ENCODE measurements around the gene DENND1B.
"Not testable (repeated sequence)": the region's sequence is repeated elsewhere in the genome, so short reads cannot be mapped to it uniquely, and the experiment has no call there.

Gene DENND1B

DNA sequence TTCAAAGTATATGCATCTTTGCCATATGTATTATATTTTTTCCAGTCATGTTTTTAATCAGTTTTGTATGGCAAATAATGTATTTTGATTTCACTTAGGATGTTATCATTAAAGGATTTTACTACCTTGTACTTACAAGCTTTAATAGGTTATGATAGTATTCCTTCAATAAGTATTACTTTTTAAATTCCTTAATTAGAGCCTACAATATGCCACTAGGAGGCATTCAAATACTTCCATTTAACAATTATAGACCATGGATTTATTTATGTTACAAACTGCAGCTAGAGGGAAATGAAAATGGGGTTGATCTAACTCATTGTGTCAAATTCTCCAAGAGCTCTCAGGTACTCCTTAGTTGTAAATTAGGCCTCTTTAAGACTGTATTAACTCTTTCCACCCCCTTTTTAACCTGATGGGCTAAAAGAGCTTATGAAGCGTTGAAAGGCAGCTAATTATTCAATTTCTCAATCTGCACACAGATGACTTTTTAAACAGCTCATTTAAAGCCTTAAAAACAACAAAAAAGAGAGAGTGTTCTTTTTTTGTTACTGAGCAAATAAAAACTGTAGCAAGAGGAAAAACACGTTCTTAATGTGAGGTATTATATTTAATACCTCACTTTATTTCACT, 156.2 kb downstream of the DENND1B start:
- no peak for DNase-seq

DNA sequence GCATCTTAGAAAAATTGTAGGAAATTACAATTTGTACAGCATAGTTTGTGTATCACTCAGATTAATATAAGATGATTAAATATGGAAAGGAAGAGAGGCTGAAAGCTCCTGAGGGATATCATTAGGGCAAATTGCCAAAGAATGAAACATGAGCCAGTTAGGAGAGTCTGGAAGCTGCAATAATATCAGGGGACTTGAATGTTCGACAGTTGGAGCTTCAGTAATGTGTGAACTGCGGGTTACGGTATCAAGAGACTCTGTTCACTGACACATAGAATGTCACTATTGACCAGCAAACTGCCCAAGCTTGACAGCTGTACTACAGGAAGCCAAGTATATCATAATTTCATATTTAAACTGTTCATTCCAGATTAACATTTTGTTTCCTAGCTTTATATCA, 157.2 kb downstream of the DENND1B start:
- DNase-seq = no peak

DNA sequence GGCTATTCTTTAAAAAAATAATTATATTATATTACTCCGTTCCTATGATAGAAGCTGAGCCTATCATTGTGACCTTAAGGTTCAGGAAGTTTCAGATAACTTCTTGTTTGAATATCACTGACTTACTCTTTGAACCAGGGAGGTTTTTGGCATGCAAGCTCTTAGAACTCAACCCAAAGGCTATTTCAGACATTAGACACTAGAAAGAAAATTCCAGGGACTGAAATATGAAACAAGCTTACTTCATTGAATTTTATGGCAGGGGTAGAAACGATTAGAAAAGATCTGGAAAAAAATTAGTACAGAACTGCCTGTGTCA, 159.6 kb downstream of the DENND1B start:
- DNase-seq = no peak

DNA sequence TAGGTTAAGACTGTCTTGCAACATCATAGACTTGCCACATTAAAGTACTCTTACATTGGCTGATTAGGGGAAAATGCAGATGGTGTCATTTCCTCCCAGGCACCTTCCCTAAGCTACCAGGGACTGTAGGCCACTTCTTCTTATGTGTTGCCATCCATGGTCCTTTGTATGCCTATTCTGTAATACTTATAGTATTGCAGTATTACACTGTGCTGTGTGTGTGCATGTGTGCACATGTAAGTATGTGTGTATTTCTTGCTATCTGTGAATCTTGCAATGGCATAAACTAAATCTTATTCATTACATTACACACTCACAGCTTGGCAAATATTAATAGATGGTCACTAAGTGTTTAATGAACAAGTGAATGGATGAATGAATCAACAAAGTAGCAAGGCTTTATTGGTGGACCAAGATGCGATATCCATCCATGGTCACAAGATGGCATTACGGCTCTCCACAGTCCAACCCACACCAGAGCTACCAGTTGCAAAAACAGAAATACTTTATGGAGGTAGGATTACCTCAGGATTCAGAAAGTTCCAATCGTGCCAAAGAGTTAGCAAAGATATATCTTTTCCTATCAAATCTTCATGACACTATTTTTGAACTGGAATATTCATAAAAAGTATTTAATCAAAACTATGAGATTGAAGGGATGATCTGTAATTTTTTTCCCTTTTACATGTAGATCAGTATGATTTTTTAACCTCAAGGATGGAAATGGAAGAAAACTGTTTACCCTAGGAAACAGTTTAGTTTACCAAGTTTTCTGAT, 160.2 kb downstream of the DENND1B start:
- no peak for DNase-seq

DNA sequence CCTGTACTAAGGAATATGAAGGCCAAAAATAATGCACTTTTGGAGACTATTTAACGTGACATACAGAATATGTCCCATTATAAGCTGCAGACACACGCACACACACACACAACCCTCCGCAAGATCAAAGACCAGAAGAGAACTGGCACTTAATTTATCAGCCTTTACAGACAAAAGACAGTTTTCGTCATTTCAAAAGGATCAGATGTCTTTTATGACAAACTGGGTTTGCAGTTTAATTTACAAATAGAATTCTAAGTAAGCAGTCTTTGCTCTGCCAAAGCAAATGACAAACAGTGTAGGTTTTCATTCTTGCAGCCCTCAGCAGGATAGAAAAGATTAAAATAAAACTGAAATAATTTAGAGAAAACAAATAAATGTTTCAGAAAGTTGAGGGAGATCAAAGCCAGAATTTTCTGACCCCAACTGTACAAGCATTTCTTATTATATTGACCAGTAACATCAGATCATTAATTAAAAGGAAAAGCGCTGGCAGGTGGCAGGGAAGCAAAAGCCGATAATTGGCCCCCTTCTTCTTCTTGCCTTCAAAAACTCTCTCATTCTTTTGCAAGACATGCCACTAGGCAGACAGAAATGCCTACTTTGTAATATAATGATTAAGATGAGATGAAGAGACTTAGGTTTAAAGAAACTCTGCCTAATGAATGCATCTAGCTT, 169.0 kb downstream of the DENND1B start:
- no peak for DNase-seq

DNA sequence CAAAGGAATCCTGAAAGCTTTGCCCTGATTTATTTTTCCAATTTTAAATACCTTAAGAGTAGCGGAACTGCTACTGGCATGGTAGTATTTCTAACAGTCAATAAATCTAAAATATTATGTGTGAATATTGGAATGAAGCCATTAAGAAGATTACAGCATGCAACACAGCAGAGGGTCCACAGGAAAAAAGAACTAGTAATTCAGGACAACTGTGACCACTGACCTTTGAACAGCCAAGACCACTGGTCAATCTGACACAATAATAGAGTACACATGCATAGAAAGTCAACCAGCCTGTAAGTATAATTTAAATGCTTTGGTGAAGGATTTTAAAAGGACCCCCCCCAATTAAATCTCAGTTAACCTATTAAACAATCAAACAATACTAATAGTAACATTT, 171.0 kb downstream of the DENND1B start:
- no peak for DNase-seq

DNA sequence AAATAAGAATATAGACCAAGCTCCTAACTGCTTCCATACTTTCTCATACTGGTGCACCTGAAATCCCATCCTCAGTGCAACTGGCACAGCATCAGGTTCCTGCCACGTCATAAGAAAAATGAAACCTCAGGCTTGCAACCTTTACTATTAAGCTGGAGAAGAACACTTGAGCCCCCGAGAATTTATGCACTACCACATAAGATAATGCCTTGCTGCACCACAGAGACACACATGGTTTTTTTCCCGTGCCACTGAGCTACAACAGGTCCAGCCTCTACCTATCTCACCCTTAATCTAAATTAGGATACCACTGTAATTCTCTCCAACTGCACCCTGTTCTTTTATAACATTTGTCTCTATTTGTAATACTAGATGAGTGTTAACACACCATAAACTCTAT, 174.5 kb downstream of the DENND1B start:
- DNase-seq = no peak

DNA sequence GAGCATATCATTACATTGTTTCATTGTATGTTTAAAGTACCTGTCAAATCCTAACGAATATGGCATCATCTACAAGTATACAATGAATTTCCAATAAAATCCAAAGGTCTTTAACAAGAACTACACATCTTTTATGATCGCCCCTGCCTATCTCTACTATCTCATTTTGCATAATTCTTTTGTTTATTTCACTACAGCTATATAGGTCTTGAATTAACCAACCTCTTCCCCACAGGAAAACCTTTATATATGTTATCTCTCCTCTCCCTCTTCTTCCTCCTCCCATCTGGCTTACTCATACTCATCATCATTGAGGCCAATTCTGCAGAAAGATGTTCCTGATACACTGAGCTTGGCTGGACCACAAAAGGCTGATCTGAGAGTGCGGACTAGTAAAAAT, 175.5 kb downstream of the DENND1B start:
- DNase-seq = no peak

DNA sequence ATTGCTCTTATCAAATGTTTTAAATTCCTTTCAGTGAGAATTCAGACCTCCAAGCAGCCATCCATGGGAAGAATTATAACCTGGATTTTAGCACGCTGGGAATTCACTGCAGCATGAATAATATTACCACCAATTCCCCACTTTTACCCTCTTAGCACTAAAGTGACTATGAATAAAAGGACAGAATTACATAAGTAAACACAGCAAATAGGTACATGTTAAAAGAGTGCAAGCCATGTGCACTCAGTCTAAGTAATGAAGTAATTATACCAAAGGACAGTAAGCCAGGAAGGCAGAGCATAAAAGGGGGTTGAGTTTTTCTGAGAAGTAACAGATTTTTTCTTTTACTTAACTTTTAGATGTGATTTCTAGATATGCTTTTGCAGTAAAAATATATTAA, 176.3 kb downstream of the DENND1B start:
- no peak for DNase-seq

DNA sequence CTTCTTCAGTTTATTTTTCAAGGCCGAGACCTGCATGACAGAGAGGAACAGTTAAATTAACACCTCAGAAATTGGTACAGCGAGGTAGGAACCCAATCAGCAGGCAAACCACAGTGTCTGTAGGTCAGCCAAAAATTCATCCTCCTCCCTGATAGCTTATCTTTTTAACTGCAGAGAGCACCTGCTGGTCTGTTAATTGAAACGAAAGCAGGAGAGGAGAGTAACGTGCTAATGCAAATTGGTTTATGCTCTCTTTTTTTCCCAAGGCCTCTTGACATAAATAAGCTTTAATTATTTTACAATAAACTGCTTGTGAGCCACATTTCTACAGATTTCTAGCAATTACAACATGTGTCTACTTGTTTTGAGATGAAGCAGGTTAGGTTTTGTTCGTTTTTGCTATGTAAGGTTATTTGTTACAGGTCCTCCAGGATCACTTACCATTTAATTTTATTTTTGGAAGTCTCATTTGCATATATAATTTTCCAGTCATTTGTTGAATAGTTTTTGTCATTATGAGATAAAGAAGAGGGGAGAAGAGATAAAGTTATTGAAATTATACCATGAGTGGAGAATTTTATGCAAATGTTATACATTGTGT, 179.9 kb downstream of the DENND1B start:
- DNase-seq = no peak

DNA sequence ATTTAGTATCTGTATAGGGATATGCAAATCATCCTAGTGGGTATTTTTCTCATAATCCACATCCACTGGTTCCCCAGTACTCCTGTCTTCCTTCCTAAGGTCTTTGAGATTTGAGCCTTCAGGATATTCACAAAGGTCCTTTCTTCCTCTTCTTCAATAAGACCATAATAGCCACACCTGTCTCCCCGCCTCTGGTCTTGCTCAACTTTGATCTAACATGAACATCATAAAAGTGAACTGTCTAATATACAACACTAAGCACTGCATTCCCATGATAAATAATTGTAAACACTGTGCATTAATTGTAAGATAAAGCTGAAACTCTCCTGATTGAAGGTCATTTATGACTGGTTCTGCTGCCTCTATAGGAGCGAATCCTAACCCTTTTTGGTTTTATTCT, 184.6 kb downstream of the DENND1B start:
- no peak for DNase-seq

DNA sequence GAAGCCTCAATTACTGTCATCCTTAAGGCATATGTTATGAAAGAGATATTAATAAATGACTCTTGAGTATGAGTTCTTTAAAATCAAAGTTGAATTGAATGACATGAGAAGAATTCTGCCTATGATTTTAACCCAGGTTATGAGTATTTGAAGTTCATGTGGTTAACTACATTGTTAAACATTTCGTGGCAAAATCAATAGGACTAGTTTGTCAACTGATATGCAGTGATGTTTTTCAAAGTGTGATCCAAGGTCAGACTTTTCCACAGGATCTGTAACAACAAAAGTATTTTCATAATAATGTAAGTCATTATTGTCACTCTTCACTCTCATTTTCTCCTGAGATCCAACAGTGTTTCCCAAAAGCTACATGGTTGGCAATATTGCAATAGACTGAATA, 189.5 kb downstream of the DENND1B start:
- no peak for DNase-seq

DNA sequence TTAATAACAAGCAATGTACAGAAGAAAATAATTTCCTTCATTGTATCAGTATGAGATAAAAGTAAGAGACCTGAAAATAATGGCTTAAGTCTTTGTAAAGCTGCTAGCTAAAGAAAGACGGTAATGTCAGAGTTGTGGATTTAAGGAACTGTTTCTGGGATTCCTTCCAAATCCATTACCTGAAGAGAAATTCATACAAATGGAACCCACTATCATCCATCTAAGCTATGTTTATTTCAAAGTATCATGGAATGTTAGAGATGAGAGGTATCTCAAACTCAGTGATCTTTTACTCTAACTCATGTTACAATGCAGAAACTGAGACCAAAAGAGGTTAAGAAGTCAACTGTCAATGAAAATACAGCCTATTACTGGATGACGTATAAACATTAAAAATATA, 197.7 kb downstream of the DENND1B start:
- no peak for DNase-seq

DNA sequence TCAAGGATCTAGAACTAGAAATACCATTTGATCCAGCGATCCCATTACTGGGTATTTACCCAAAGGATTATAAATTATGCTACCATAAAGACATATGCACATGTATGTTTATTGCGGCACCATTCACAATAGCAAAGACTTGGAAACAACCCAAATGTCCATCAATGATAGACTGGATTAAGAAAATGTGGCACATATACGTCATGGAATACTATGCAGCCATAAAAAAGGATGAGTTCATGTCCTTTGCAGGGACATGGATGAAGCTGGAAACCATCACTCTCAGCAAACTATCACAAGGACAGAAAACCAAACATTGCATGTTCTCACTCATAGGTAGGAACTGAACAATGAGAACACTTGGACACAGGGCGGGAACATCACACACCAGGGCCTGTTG, 199.7 kb downstream of the DENND1B start:
- not testable (repeated sequence) for DNase-seq

DNA sequence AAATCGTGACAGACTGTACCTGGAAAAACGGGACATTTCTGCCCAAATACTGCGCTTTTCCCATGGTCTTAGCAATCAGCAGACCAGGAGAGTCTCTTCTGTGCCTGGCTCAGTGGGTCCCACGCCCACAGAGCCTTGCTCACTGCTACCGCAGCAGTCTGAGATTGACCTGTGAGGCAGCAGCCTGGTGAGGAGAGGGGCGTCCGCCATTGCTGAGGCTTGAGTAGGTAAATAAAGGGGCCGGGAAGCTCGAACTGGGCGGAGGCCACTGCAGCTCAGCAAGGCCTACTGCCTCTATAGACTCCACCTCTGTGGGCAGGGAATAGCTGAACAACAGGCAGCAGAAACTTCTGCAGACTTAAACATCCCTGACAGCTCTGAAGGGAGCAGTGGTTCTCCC, 203.1 kb downstream of the DENND1B start:
- no peak for DNase-seq

DNA sequence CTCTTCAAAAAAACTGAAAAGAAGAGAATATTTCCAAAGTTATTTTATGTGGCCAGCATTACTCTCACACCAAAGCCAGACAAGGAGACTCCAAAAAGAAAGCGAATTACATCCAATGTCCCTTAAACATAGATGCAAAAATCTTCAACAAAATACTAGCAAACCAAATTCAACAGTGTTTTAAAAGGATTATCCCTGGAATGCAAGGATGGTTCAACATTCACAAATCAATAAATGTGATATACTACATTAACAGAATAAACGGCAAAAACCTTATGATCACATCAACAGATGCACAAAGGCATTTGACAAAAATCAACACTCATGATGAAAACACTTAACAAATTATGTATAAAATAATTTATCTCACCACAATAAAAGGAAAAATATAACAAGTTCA, 207.8 kb downstream of the DENND1B start:
- no peak for DNase-seq

DNA sequence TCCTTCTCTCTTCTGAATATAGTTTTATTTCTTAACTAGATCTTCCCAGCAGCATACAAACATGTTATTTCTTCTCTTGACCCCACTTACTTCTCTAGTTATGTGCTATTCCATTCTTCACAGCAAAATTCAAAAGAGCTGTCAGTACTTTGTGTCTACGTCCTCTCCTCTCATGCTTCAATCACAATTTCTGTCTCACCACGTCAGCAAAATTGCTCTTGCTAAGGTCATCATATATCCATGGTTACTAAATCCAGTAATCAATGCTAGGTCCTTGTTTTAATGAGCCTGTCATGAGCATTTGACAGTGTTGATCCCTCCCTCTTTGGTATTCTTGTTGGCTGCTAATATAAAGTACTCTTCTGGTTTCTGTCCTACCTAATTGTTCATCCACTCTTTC, 214.2 kb downstream of the DENND1B start:
- no peak for DNase-seq

DNA sequence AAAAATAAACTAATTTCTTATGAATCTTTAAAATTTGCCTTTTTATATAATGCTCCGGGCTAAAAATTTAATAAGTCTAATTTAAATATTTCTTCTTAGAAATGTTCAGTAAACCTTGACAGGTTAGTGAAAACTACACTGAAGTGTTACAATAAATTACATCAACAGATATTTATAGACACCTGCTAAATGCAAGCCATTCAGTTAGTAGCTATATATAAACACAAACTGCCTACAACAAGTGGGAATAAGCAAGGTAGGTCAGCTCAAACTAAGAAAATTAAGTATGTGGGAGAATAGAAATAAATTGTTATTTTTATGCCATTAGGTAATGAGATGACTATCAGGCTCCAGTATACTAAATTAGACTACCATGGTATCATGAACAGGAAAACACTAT, 215.6 kb downstream of the DENND1B start:
- no peak for DNase-seq

DNA sequence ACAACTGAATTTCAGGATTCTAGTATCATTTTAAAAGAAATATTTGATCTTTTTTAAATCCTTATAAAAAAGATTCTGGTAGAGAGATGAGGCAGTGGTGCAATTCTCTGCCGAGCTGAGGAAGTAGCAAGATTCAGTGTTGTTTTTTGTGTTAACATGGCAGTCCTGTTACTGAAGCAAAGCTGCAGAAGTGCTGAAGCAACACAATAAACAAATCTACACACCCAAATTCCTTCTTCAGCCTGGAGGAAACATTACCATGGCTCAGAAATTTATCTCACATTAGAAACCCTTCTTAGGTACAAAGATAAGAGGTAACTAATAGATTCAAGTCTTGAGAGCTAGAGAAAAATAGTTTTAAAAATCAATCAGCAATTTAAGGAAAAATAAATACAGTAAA, 216.0 kb downstream of the DENND1B start:
- DNase-seq = no peak

DNA sequence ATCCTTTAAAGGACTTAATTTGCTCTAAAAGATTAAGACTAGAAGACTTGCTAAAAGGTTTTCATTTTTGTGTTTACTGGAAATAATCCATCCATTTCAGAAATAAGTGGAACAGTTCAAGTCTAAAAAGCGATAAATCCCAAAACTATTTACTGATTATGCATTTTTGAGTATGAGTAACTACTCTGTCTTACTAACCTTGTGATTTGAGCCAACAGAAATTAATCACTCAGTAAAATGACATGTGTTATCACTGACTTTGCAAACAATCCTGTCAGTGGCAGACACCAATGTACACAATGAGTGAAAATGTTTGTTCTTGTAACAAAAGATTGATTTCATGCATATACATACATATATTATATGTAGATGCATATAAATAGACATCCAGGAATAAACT, 218.0 kb downstream of the DENND1B start:
- DNase-seq = no peak

DNA sequence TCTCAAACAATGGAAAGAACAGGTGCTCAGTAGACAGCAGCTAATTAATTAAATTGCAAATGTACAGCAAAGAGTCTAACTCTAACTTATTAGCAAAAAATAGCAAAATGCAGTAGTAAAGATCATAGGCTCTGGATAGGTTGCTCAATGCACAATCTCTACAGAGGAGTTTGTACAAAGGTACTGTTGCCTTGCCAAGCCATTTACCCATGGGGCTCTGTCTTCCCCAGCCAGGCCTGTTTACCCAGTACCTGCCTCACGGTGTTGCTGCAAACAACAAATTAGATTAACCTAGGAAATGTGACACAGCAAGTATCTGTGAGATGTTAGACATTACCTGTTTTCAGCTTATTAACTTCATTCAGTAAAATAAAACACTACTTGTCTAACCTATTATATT, 222.0 kb downstream of the DENND1B start:
- DNase-seq = no peak

DNA sequence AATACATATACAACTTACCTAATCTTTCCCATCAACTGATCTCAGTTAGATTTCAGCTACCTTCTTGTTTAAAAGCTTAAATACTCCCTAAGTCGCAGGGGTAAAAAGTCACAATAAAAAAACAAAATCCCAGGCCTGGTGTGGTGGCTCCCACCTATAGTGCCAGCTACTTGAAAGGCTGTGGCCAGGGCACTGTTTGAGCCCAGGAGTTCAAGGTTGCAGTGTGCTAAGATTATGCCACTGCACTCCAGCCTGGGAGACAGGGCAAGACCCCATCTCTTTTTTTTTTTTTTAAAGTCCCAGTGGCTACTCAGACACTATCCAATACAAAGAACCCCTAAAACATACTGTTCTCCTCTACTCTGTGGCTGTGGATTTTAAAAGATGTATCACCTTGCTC, 228.3 kb downstream of the DENND1B start:
- DNase-seq = no peak

DNA sequence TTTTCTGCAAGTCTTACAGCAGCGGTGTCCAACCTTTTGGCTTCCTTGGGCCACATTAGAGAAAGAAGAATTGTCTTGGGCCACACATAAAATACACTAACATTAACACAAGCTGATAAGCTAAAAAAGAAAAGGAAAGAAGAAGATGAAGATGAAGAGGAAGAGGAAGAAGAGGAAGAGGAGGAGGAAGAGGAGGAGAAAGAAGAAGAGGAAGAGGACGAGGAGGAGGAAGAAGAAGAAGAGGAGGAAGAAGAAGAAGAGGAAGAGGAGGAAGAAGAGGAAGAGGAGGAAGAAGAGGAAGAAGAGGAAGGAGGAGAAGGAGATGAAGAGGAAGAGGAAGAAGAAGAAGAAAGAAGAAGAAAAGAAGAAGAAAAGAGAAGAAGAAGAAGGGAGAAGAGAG, 230.7 kb downstream of the DENND1B start:
- no peak for DNase-seq

DNA sequence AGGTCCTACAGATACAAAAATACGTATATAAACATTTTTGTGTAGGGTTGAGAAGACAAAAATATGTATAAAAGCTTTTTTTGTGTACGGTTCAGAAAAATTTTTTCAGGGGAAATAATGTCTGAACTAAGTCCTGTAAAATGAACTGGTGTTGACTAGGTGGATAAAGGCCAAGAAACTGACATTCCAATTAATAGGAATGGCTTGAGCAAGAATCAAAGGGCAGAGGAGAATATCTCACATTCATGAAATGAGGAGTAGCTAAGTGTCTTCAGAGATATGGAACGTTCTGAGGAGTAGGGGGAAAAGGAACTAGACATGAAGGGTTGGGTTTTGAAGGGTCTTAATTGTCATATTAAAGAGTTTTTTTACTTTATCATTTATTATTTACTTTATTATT, 231.2 kb downstream of the DENND1B start:
- DNase-seq = no peak
